Mammary epithelial cell (primary cell): ENCODE measurements around the gene ZNF662.

Experiments
- EZH2 ChIP-seq: IDR thresholded peaks from 2 replicates; pipeline ENCODE4 v1.6.1; 2012; ENCODE audit warnings: low read length, inconsistent platforms, borderline replicate concordance
- TF ChIP-seq, protein P1 (sequence below), 2 donors: IDR thresholded peaks in 1 of 2; conservative IDR thresholded peaks in 1 of 2; 2 replicates each; pipeline ENCODE4 v1.5.1; 2011 to 2012; ENCODE audit warnings: inconsistent platforms in 2 of 2, low read length in 2 of 2, mild to moderate bottlenecking in 2 of 2, control low read depth in 1 of 2, low read depth in 1 of 2; ENCODE audit not compliant: insufficient read depth in 1 of 2; ENCODE audit errors: extremely low read depth in 1 of 2

DNA sequence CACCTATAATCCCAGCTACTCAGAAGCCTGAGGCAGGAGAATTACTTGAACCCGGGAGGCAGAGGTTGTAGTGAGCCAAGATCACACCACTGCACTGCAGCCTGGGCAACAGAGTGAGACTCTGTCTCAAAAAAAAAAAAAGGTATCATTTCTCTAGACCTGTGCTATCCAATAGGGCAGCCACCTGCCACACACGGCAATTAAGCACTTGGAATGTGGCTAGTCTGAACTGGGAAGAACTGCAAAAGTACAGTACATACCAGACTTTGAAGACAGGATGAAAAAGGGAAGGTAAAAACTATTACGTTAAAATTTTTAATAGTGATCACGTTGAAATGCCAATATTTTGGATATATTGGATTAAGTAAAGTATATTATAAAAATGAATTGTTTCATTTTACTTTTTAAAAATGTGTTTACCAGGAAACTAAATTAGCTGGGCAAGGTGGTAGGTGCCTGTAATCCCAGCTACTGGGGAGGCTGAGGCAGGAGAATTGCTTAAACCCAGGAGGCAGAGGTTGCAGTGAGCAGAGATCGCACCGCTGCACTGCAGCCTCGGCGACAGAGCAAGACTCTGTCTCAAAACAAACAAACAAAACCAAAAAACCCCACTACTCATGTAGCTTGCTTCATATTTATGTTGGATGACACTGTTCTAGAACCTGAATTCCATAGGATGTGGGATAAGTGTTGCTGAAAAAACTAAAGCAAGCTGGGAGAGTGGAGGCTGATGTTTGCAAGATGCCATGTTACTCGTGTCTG, 32.5 kb upstream of the ZNF662 start:
- TF ChIP-seq, protein P1, sequence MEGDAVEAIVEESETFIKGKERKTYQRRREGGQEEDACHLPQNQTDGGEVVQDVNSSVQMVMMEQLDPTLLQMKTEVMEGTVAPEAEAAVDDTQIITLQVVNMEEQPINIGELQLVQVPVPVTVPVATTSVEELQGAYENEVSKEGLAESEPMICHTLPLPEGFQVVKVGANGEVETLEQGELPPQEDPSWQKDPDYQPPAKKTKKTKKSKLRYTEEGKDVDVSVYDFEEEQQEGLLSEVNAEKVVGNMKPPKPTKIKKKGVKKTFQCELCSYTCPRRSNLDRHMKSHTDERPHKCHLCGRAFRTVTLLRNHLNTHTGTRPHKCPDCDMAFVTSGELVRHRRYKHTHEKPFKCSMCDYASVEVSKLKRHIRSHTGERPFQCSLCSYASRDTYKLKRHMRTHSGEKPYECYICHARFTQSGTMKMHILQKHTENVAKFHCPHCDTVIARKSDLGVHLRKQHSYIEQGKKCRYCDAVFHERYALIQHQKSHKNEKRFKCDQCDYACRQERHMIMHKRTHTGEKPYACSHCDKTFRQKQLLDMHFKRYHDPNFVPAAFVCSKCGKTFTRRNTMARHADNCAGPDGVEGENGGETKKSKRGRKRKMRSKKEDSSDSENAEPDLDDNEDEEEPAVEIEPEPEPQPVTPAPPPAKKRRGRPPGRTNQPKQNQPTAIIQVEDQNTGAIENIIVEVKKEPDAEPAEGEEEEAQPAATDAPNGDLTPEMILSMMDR (conservative IDR thresholded peaks at IDR 0.05 in 1 of 2, IDR thresholded peaks at IDR 0.05 in 1 of 2; ENCODE audit: extremely low read depth in 1 of 2, insufficient read depth in 1 of 2, low read depth in 1 of 2, low read length in 2 of 2) = no peak
- TF ChIP-seq EZH2 = no peak
